ENCODE measurements around the gene EIF5AL1. TPM values are rescaled to one million over a fixed set of nuclear protein-coding genes. Genes with fewer than 3 reads are reported as not detected.
"Not testable (repeated sequence)": the region's sequence is repeated elsewhere in the genome, so short reads cannot be mapped to it uniquely, and the experiment has no call there.

EIF5AL1 gene
- total RNA-seq, 2 donors from 2014 or later, result 0.14 TPM; not detected in 1

- H3K4me1 ChIP-seq (ENCODE audit: control insufficient read depth in 1 of 2, low read depth in 2 of 2), result no peaks in the 10 kb centered on the region
- no peaks in the 10 kb centered on the region for H3K9me3 ChIP-seq
- TF ChIP-seq CTCF (IDR thresholded peaks at IDR 0.05), result no peak
- no peak overlapping the region for H3K4me3 ChIP-seq
- no peaks in the 10 kb centered on the region for H3K36me3 ChIP-seq
- H3K27me3 ChIP-seq (replicated peaks; ENCODE audit: insufficient read depth), result no peaks in the 10 kb centered on the region
- DNase-seq (ENCODE audit: low spot score) (no peak), ATAC-seq (ENCODE audit: insufficient number of reproducible peaks, low FRiP score, low read depth) (no peak)
- H3K27ac ChIP-seq, result no peak overlapping the region
These were observed 16.5 kb upstream of the EIF5AL1 start for GRCh38 chr10:79495791-79496190.

- Histone ChIP-seq H3K4me1 (ENCODE audit: control insufficient read depth in 1 of 2, low read depth in 2 of 2) (no peaks in the 10 kb centered on the region), H3K27ac (no peak overlapping the region), H3K4me3 (no peak overlapping the region), H3K27me3 (replicated peaks; ENCODE audit: insufficient read depth) (no peaks in the 10 kb centered on the region), H3K9me3 (no peaks in the 10 kb centered on the region), H3K36me3 (no peaks in the 10 kb centered on the region)
- TF ChIP-seq CTCF (IDR thresholded peaks at IDR 0.05), result no peak
- DNase-seq (ENCODE audit: low spot score), result no peak
- no peak for ATAC-seq (ENCODE audit: insufficient number of reproducible peaks, low FRiP score, low read depth)
These were observed 15.4 kb upstream of the EIF5AL1 start for GRCh38 chr10:79496896-79497295.

- ATAC-seq (ENCODE audit: insufficient number of reproducible peaks, low FRiP score, low read depth) (no peak), DNase-seq (ENCODE audit: low spot score) (no peak)
- H3K4me3 ChIP-seq, result no peak overlapping the region
- no peaks in the 10 kb centered on the region for H3K4me1 ChIP-seq (ENCODE audit: control insufficient read depth in 1 of 2, low read depth in 2 of 2)
- no peaks in the 10 kb centered on the region for H3K27me3 ChIP-seq (replicated peaks; ENCODE audit: insufficient read depth)
- no peak overlapping the region for H3K27ac ChIP-seq
- no peak for TF ChIP-seq CTCF (IDR thresholded peaks at IDR 0.05)
- H3K9me3 ChIP-seq, result no peaks in the 10 kb centered on the region
- no peaks in the 10 kb centered on the region for H3K36me3 ChIP-seq
These were observed 14.0 kb upstream of the EIF5AL1 start for GRCh38 chr10:79498291-79498829.

GRCh38 chr10:79502561-79503309, 9.6 kb upstream of the EIF5AL1 start:
- Histone ChIP-seq H3K36me3 (no peaks in the 10 kb centered on the region), H3K27ac (no peak overlapping the region), H3K27me3 (replicated peaks; ENCODE audit: insufficient read depth) (no peaks in the 10 kb centered on the region), H3K4me3 (no peak overlapping the region), H3K9me3 (no peaks in the 10 kb centered on the region), H3K4me1 (ENCODE audit: control insufficient read depth in 1 of 2, low read depth in 2 of 2) (no peaks in the 10 kb centered on the region)
- TF ChIP-seq CTCF (IDR thresholded peaks at IDR 0.05), result peak; percentile 29
- no peak for DNase-seq (ENCODE audit: low spot score)
- ATAC-seq (ENCODE audit: insufficient number of reproducible peaks, low FRiP score, low read depth), result no peak

GRCh38 chr10:79503787-79504186, 8.5 kb upstream of the EIF5AL1 start:
- not testable (repeated sequence) for H3K27ac ChIP-seq; H3K4me3 ChIP-seq; ATAC-seq (ENCODE audit: insufficient number of reproducible peaks, low FRiP score, low read depth); H3K27me3 ChIP-seq (replicated peaks; ENCODE audit: insufficient read depth); H3K36me3 ChIP-seq; DNase-seq (ENCODE audit: low spot score); H3K9me3 ChIP-seq; H3K4me1 ChIP-seq (ENCODE audit: control insufficient read depth in 1 of 2, low read depth in 2 of 2)

GRCh38 chr10:79504483-79504882, 7.8 kb upstream of the EIF5AL1 start:
- not testable (repeated sequence) for H3K4me3 ChIP-seq; ATAC-seq (ENCODE audit: insufficient number of reproducible peaks, low FRiP score, low read depth); DNase-seq (ENCODE audit: low spot score); H3K27me3 ChIP-seq (replicated peaks; ENCODE audit: insufficient read depth); H3K27ac ChIP-seq; H3K36me3 ChIP-seq; H3K4me1 ChIP-seq (ENCODE audit: control insufficient read depth in 1 of 2, low read depth in 2 of 2); H3K9me3 ChIP-seq

GRCh38 chr10:79505328-79505727, 7.0 kb upstream of the EIF5AL1 start:
- ATAC-seq (ENCODE audit: insufficient number of reproducible peaks, low FRiP score, low read depth); H3K27me3 ChIP-seq (replicated peaks; ENCODE audit: insufficient read depth); DNase-seq (ENCODE audit: low spot score); H3K4me1 ChIP-seq (ENCODE audit: control insufficient read depth in 1 of 2, low read depth in 2 of 2); H3K36me3 ChIP-seq; H3K27ac ChIP-seq; H3K4me3 ChIP-seq; H3K9me3 ChIP-seq: not testable (repeated sequence)
